Measurements from ENCODE around the gene TRH.
"Not testable (repeated sequence)": the region's sequence is repeated elsewhere in the genome, so short reads cannot be mapped to it uniquely, and the experiment has no call there.

The TRH gene

GRCh38 chr3:129999176-129999575, 24.7 kb downstream of the TRH start:
- intact Hi-C loops (cut with DNase I); DNase-seq: not testable (repeated sequence)

GRCh38 chr3:130002666-130003598, 28.4 kb downstream of the TRH start:
- DNase-seq: peak in 7 of 10 donors; percentile 23 to 93 (median 61)

GRCh38 chr3:130010556-130010955, 36.0 kb downstream of the TRH start:
- intact Hi-C loops (cut with DNase I): no loop called here

More at GRCh38 chr3:130002666-130003598, 28.4 kb downstream of the TRH start:
- intact Hi-C loops (cut with DNase I): loop anchor here (2.0 to 10.0 kb wide), 2 partner anchors 60 to 378 kb away; no protein-coding TSS in a partner anchor

GRCh38 chr3:130012108-130012507, 37.6 kb downstream of the TRH start:
- DNase-seq; intact Hi-C loops (cut with DNase I): not testable (repeated sequence)

More at GRCh38 chr3:130010556-130010955, 36.0 kb downstream of the TRH start:
- no peak for DNase-seq

GRCh38 chr3:130013246-130013645, 38.7 kb downstream of the TRH start:
- DNase-seq; intact Hi-C loops (cut with DNase I): not testable (repeated sequence)

- DNase-seq: no peak
- intact Hi-C loops (cut with DNase I): no loop called here
Measured at GRCh38 chr3:130014526-130014925, 40.0 kb downstream of the TRH start.

GRCh38 chr3:130017661-130018060, 43.1 kb downstream of the TRH start:
- peak in 1 of 10 donors; percentile 44 for DNase-seq
- intact Hi-C loops (cut with DNase I): not testable (repeated sequence)

GRCh38 chr3:130026146-130026829, 51.8 kb downstream of the TRH start:
- intact Hi-C loops (cut with DNase I); DNase-seq: not testable (repeated sequence)

GRCh38 chr3:130027437-130027836, 52.9 kb downstream of the TRH start:
- DNase-seq; intact Hi-C loops (cut with DNase I): not testable (repeated sequence)
